K562 (cell line): ENCODE results near the gene PDE6H. TPM values are rescaled to one million over a fixed set of nuclear protein-coding genes. Genes with fewer than 3 reads are reported as not detected.

ENCODE experiments used
- ATAC-seq: fragments of 200-7000 bp; cut with Tn5 transposase; 3 replicates; pipeline ENCODE4 v1.9.1; 2020; ENCODE audit warnings: moderate library complexity
- BruUV-seq: library from RNA; stranded (reverse); fragments of 400-500 nt; replicated peaks from 2 replicates; lab custom pipeline; 2021; lab: Mats Ljungman, UMichigan
- CTCF ChIA-PET: fragments of 300-600 bp; formaldehyde crosslinking; extraction: SDS; loops from one replicate; lab custom pipeline; 2021; ENCODE audit warnings: low intra/inter-chr PET ratio; lab: Yijun Ruan, JAX
- POLR2A ChIA-PET: fragments of 300-600, 350-650 bp; sonication (Branson Sonifier 250); formaldehyde crosslinking; extraction: SDS; loops from one replicate; lab custom pipeline; 2021; ENCODE audit warnings: antibody characterized with exemption, inconsistent platforms; lab: Yijun Ruan, JAX
- DNase-seq, 4 experiments: peaks; one replicate each; pipeline versions ENCODE4 v3.0.0 to v3.0.0-alpha.2; 2011 to 2018; ENCODE audit warnings: low spot score in 3 of 4, mixed read lengths in 3 of 4; ENCODE audit errors: extremely low read depth in 1 of 4
- FAIRE-seq: peaks from 2 replicates; lab custom pipeline; 2011; peaks lifted over from hg19 to GRCh38; lab: Jason Lieb, UNC
- H2AFZ ChIP-seq: 2 replicates; pipeline ENCODE4 v1.6.0; 2011; ENCODE audit warnings: low read depth, low read length, control low read depth, inconsistent platforms
- H3K27ac ChIP-seq: fragments of 200-600 bp; 3 replicates; pipeline ENCODE4 v1.8.0; 2011; ENCODE audit warnings: low read depth, mild to moderate bottlenecking, control low read depth, inconsistent platforms, low read length, moderate library complexity, mixed read lengths; ENCODE audit errors: extremely low read depth
- H3K27me3 ChIP-seq, 2 experiments: fragments of 300-600 bp in 1 of 2; 2 replicates in 1 of 2; 3 replicates in 1 of 2; pipeline versions ENCODE4 v1.6.0 to v1.8.0; 2011; ENCODE audit warnings: inconsistent platforms in 2 of 2, low read length in 2 of 2, mild to moderate bottlenecking in 1 of 2, mixed read lengths in 1 of 2, moderate library complexity in 1 of 2; ENCODE audit not compliant: control insufficient read depth in 2 of 2, insufficient read depth in 2 of 2
- H3K36me3 ChIP-seq: fragments of 300-600 bp; 3 replicates; pipeline ENCODE4 v1.8.0; 2011; ENCODE audit warnings: mild to moderate bottlenecking, low read length, inconsistent platforms; ENCODE audit not compliant: control insufficient read depth, insufficient read depth
- H3K4me1 ChIP-seq, 2 experiments: fragments of 200-600 bp in 1 of 2; replicated peaks in 1 of 2; 2 replicates in 1 of 2; 3 replicates in 1 of 2; pipeline versions ENCODE4 v1.5.1 to v1.8.0; 2011; ENCODE audit warnings: inconsistent platforms in 2 of 2, low read length in 2 of 2, mild to moderate bottlenecking in 1 of 2, mixed read lengths in 1 of 2, moderate library complexity in 1 of 2; ENCODE audit not compliant: control insufficient read depth in 2 of 2, insufficient read depth in 2 of 2
- H3K4me2 ChIP-seq: 2 replicates; pipeline ENCODE4 v1.6.1; 2011; ENCODE audit warnings: low read length, control low read depth, inconsistent platforms, mixed read lengths; ENCODE audit not compliant: insufficient read depth
- H3K4me3 ChIP-seq: fragments of 200-600 bp; sonication (generic), shearing (Covaris generic); 2 replicates; pipeline ENCODE4 v1.5.1; 2016; ENCODE audit warnings: control low read depth, inconsistent platforms
- H3K79me2 ChIP-seq: fragments of 200-600 bp; 3 replicates; pipeline ENCODE4 v1.8.0; 2011; ENCODE audit warnings: low read length, inconsistent platforms; ENCODE audit not compliant: control insufficient read depth, insufficient read depth
- H3K9ac ChIP-seq, 2 experiments: 2 replicates each; pipeline versions ENCODE4 v1.6.0 to v1.6.1; 2011; ENCODE audit warnings: low read depth in 2 of 2, low read length in 2 of 2, control low read depth in 1 of 2, inconsistent platforms in 1 of 2, mild to moderate bottlenecking in 1 of 2, mixed read lengths in 1 of 2; ENCODE audit not compliant: insufficient read depth in 1 of 2
- H3K9me1 ChIP-seq: one replicate; pipeline ENCODE4 v1.6.0; 2011; ENCODE audit warnings: inconsistent platforms, mild to moderate bottlenecking, low read length, moderate library complexity; ENCODE audit not compliant: control insufficient read depth, insufficient read depth
- H3K9me3 ChIP-seq: replicated peaks from 2 replicates; pipeline ENCODE4 v1.5.1; 2011; ENCODE audit warnings: low read depth, low read length, inconsistent platforms; ENCODE audit not compliant: control insufficient read depth, insufficient read depth
- H4K20me1 ChIP-seq: replicated peaks from 2 replicates; pipeline ENCODE4 v1.6.1; 2011; ENCODE audit warnings: low read length, inconsistent platforms, mixed read lengths; ENCODE audit not compliant: control insufficient read depth, insufficient read depth
- BCOR ChIP-seq: fragments of 450-650 bp; IDR thresholded peaks from 2 replicates; pipeline ENCODE4 v1.6.1; 2016
- CSDE1 ChIP-seq, 2 experiments: fragments of 450-650 bp; IDR thresholded peaks; 2 replicates each; pipeline ENCODE4 v1.6.1; 2016; ENCODE audit warnings: mild to moderate bottlenecking in 1 of 2
- HDAC3 ChIP-seq: fragments of 450-650 bp; IDR thresholded peaks from 2 replicates; pipeline ENCODE4 v1.6.1; 2018; ENCODE audit warnings: borderline replicate concordance, mild to moderate bottlenecking, moderate library complexity; ENCODE audit not compliant: partially characterized antibody
- MCM5 ChIP-seq: fragments of 450-650 bp; IDR thresholded peaks from 2 replicates; pipeline ENCODE4 v1.6.1; 2016; ENCODE audit warnings: low read depth
- NR2C2 ChIP-seq, 2 experiments: fragments of 200-800 bp in 1 of 2; sonication (Bioruptor generic) in 1 of 2; sonication (generic) in 1 of 2; formaldehyde crosslinking in 1 of 2; IDR thresholded peaks; 2 replicates each; pipeline versions ENCODE4 v1.6.1 to v1.8.0; 2016 to 2022; ENCODE audit warnings: mild to moderate bottlenecking in 1 of 2, missing compliant biosample characterization in 1 of 2, missing genetic modification characterization in 1 of 2, missing genetic modification reagents in 1 of 2
- PHB ChIP-seq: fragments of 250-450 bp; sonication (Bioruptor Pico); IDR thresholded peaks from 2 replicates; pipeline ENCODE4 v1.5.0; 2021
- RBM17 ChIP-seq: fragments of 200-400 bp; formaldehyde crosslinking; IDR thresholded peaks from 2 replicates; pipeline ENCODE4 v1.6.1; 2017; ENCODE audit warnings: low read depth, mild to moderate bottlenecking, low read length, borderline replicate concordance
- RBM34 ChIP-seq: fragments of 200-400 bp; formaldehyde crosslinking; IDR thresholded peaks from 2 replicates; pipeline ENCODE4 v1.6.1; 2018; ENCODE audit warnings: low read length, borderline replicate concordance; ENCODE audit not compliant: insufficient read depth
- SAFB ChIP-seq: fragments of 200-400 bp; formaldehyde crosslinking; IDR thresholded peaks from 2 replicates; pipeline ENCODE4 v1.6.1; 2017; ENCODE audit warnings: low read depth, low read length, borderline replicate concordance
- SUPT5H ChIP-seq: fragments of 450-650 bp; IDR thresholded peaks from 2 replicates; pipeline ENCODE4 v1.6.1; 2016
- ZNF212 ChIP-seq: fragments of 450-650 bp; formaldehyde crosslinking; IDR thresholded peaks from 2 replicates; pipeline ENCODE4 v1.4.0; 2020; ENCODE audit warnings: mild to moderate bottlenecking
- ZNF699 ChIP-seq: fragments of 250-450 bp; sonication (Bioruptor Pico); IDR thresholded peaks from 2 replicates; pipeline ENCODE4 v1.8.0; 2021; ENCODE audit warnings: mild to moderate bottlenecking, moderate library complexity; ENCODE audit not compliant: insufficient replicate concordance
- ZNF785 ChIP-seq: fragments of 250-450 bp; sonication (Bioruptor Pico); IDR thresholded peaks from 2 replicates; pipeline ENCODE4 v1.4.0; 2020; ENCODE audit warnings: mild to moderate bottlenecking
- WGBS: fragments of 100-300 bp; shearing (Covaris generic); methylation state at CpG from one replicate; pipeline ENCODE4 v1.1.6; 2016; ENCODE audit warnings: low coverage, mixed read lengths; ENCODE audit not compliant: insufficient coverage; ENCODE audit errors: missing lambda C conversion rate; 5-methylcytosine and 5-hydroxymethylcytosine counted together
- in situ Hi-C: fragments of 300-500 bp; cut with MboI; formaldehyde crosslinking; loops from 4 replicates; pipeline ENCODE4 v1.15.0; 2018; ENCODE audit warnings: inconsistent platforms, mixed read lengths
- intact Hi-C: fragments of 100-400 bp; cut with micrococcal nuclease; formaldehyde crosslinking; loops from 2 replicates; pipeline ENCODE4 v1.14.2; 2022
- polyA plus RNA-seq, 8 experiments: library from polyadenylated mRNA; depleted of rRNA in 4 of 8; stranded (reverse) in 5 of 8; unstranded in 3 of 8; fragments of >200 nt; fragmentation: Nextera tagmentation in 2 of 8; fragmentation: Illumina TruSeq in 1 of 8; extraction: Ambion mirVana in 2 of 8; extraction: Trizol in 1 of 8; gene quantifications; 2 replicates each; pipeline versions ENCODE4 v1.2.1 to v1.2.3, GENCODE V29; 2011 to 2014; ENCODE audit warnings: inconsistent platforms in 1 of 8, missing spikeins in 1 of 8
- total RNA-seq, 7 experiments: library from RNA; depleted of rRNA in 6 of 7; stranded (reverse); fragments of >200 nt in 6 of 7; fragmentation: Illumina TruSeq in 2 of 7; extraction: Trizol in 2 of 7; gene quantifications; 2 replicates each; pipeline versions ENCODE4 v1.2.1 to v1.2.3, GENCODE V29; 2011 to 2021; ENCODE audit warnings: low replicate concordance in 1 of 7
- TF ChIP-seq, protein P1 (sequence below): sonication (generic); formaldehyde crosslinking; IDR thresholded peaks from 2 replicates; pipeline ENCODE4 v1.9.0; 2022; ENCODE audit warnings: mild to moderate bottlenecking, missing genetic modification reagents
- TF ChIP-seq, protein P2 (sequence below): fragments of 450-650 bp; IDR thresholded peaks from 2 replicates; pipeline ENCODE4 v1.6.1; 2017; ENCODE audit warnings: antibody characterized with exemption
- TF ChIP-seq, protein P3 (sequence below): fragments of 250-450 bp; sonication (Bioruptor Pico); IDR thresholded peaks from 2 replicates; pipeline ENCODE4 v1.8.0; 2021; ENCODE audit warnings: moderate library complexity, mild to moderate bottlenecking, inconsistent platforms
- TF ChIP-seq, protein P4 (sequence below): sonication (generic); formaldehyde crosslinking; IDR thresholded peaks from 2 replicates; pipeline ENCODE4 v1.8.1; 2023; ENCODE audit warnings: mild to moderate bottlenecking, missing genetic modification reagents

The PDE6H gene
- total and polyA plus RNA-seq, 9 of the 15 experiments (the other 6 are each of a cell fraction or from before 2014, with no cell fraction given): 0.15 TPM; not detected in 8

DNA sequence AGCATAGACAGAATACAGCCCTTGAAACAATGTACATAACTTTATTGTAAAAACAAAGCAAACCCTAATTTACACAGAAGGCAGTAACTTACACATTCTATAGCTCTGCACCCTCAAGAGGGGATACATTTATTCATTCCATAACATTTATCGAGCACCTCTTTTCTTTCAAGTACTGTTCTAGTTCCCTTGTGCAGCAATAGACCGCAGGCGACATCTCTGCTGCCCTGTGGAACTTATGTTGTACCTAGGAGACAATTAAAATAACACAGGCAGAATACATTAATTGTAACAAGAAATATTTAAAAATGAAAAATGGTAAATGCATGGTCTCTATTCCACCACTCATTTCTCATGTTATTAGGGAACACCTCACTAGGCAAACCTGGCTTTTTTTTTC lies 10.0 kb upstream of the PDE6H start (continued):
- TF ChIP-seq RBM34 (no peak), NR2C2 (CRISPR knock-in tag; IDR thresholded peaks at IDR 0.05) (no peak), NR2C2 (tag; IDR thresholded peaks at IDR 0.05) (no peak), PHB (no peak)
- TF ChIP-seq, protein P1, sequence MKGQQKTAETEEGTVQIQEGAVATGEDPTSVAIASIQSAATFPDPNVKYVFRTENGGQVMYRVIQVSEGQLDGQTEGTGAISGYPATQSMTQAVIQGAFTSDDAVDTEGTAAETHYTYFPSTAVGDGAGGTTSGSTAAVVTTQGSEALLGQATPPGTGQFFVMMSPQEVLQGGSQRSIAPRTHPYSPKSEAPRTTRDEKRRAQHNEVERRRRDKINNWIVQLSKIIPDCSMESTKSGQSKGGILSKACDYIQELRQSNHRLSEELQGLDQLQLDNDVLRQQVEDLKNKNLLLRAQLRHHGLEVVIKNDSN: no peak
- TF ChIP-seq, protein P2, sequence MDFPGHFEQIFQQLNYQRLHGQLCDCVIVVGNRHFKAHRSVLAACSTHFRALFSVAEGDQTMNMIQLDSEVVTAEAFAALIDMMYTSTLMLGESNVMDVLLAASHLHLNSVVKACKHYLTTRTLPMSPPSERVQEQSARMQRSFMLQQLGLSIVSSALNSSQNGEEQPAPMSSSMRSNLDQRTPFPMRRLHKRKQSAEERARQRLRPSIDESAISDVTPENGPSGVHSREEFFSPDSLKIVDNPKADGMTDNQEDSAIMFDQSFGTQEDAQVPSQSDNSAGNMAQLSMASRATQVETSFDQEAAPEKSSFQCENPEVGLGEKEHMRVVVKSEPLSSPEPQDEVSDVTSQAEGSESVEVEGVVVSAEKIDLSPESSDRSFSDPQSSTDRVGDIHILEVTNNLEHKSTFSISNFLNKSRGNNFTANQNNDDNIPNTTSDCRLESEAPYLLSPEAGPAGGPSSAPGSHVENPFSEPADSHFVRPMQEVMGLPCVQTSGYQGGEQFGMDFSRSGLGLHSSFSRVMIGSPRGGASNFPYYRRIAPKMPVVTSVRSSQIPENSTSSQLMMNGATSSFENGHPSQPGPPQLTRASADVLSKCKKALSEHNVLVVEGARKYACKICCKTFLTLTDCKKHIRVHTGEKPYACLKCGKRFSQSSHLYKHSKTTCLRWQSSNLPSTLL: no peak

DNA sequence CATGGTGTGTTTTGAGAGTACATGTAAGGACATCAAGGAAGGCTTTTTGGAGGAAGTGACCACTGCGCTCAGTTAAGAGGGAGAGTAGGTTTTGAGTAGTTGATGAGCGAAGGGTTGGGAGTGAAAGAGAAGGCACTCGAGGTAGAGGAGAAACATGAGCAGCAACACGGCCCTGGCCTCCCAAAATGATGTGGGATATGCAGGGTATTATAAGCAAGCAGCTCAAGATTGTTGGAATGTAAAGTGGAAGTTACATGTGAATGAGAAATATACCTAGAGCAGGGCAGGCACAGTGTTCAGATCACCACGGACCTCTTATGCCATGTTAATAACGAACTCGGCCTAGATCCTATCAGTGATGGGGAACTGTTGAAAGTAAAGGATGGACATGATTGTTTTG lies 9.3 kb upstream of the PDE6H start:
- H3K4me2 ChIP-seq: no peak overlapping the region
- H3K79me2 ChIP-seq: no peaks in the 10 kb centered on the region
- in situ Hi-C loops: loop anchor here (25.0 kb wide), 1 partner anchor 751 kb away; no protein-coding TSS in a partner anchor
- no peaks in the 10 kb centered on the region for H3K27me3 ChIP-seq
- ChIA-PET POLR2A (no interaction called here), CTCF (no interaction called here)
- no peaks in the 10 kb centered on the region for H3K9me1 ChIP-seq
- no peaks in the 10 kb centered on the region for H3K36me3 ChIP-seq
- H2AFZ ChIP-seq: peak overlapping the region; percentile 40; the same call in 1 of the 2 replicates
- TF ChIP-seq, protein P3, sequence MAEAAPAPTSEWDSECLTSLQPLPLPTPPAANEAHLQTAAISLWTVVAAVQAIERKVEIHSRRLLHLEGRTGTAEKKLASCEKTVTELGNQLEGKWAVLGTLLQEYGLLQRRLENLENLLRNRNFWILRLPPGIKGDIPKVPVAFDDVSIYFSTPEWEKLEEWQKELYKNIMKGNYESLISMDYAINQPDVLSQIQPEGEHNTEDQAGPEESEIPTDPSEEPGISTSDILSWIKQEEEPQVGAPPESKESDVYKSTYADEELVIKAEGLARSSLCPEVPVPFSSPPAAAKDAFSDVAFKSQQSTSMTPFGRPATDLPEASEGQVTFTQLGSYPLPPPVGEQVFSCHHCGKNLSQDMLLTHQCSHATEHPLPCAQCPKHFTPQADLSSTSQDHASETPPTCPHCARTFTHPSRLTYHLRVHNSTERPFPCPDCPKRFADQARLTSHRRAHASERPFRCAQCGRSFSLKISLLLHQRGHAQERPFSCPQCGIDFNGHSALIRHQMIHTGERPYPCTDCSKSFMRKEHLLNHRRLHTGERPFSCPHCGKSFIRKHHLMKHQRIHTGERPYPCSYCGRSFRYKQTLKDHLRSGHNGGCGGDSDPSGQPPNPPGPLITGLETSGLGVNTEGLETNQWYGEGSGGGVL (CRISPR knock-in tag): no peak
- TF ChIP-seq ZNF785 (CRISPR knock-in tag): no peak
- TF ChIP-seq ZNF212 (CRISPR knock-in tag): no peak
- no peak for TF ChIP-seq PHB
- TF ChIP-seq SUPT5H: no peak
- TF ChIP-seq RBM17: no peak
- TF ChIP-seq BCOR: no peak
- TF ChIP-seq MCM5: no peak
- TF ChIP-seq SAFB: no peak
- TF ChIP-seq CSDE1 (IDR thresholded peaks at IDR 0.05): no peak
- TF ChIP-seq, protein P4, sequence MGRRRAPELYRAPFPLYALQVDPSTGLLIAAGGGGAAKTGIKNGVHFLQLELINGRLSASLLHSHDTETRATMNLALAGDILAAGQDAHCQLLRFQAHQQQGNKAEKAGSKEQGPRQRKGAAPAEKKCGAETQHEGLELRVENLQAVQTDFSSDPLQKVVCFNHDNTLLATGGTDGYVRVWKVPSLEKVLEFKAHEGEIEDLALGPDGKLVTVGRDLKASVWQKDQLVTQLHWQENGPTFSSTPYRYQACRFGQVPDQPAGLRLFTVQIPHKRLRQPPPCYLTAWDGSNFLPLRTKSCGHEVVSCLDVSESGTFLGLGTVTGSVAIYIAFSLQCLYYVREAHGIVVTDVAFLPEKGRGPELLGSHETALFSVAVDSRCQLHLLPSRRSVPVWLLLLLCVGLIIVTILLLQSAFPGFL (CRISPR knock-in tag): no peak
- TF ChIP-seq HDAC3: no peak
- TF ChIP-seq ZNF699 (CRISPR knock-in tag): no peak
- BruUV-seq: no TSS peak
- intact Hi-C loops: no loop called here
- H4K20me1 ChIP-seq: no peaks in the 10 kb centered on the region
- H3K9me3 ChIP-seq: no peaks in the 10 kb centered on the region
- DNase-seq (no peak), FAIRE-seq (no peak), ATAC-seq (no peak)
- no peaks in the 10 kb centered on the region; a peak in 2 of 5 replicates for H3K4me1 ChIP-seq
- H3K9ac ChIP-seq: no peak overlapping the region
- 36% methylated on average over 6 of the region's 7 CpGs for WGBS
- no peak overlapping the region for H3K27ac ChIP-seq
- no peak overlapping the region for H3K4me3 ChIP-seq
